Right lobe of liver (tissue), 4 donors: Measurements from ENCODE around the gene C7orf25.

Experiments used
- POLR2A ChIP-seq: fragments of 450-650 bp; IDR thresholded peaks from one replicate; pipeline ENCODE4 v1.6.1; 2017; ENCODE audit warnings: antibody characterized with exemption, mild to moderate bottlenecking
- TF ChIP-seq, protein P1 (sequence below), 4 donors: fragments of 200-600 bp in 3 of 4; fragments of 450-650 bp in 1 of 4; IDR thresholded peaks; one replicate each; pipeline versions ENCODE4 v1.5.1 to v1.8.0; 2016 to 2022; ENCODE audit warnings: antibody characterized with exemption in 4 of 4, mild to moderate bottlenecking in 2 of 4
- donor health status: DM: no; HTN: no; CAD: no.
- donor health status: DM: no; HTN: no; CAD: no.
- donor health status: DM: no; HTN: yes; CAD: no.

DNA sequence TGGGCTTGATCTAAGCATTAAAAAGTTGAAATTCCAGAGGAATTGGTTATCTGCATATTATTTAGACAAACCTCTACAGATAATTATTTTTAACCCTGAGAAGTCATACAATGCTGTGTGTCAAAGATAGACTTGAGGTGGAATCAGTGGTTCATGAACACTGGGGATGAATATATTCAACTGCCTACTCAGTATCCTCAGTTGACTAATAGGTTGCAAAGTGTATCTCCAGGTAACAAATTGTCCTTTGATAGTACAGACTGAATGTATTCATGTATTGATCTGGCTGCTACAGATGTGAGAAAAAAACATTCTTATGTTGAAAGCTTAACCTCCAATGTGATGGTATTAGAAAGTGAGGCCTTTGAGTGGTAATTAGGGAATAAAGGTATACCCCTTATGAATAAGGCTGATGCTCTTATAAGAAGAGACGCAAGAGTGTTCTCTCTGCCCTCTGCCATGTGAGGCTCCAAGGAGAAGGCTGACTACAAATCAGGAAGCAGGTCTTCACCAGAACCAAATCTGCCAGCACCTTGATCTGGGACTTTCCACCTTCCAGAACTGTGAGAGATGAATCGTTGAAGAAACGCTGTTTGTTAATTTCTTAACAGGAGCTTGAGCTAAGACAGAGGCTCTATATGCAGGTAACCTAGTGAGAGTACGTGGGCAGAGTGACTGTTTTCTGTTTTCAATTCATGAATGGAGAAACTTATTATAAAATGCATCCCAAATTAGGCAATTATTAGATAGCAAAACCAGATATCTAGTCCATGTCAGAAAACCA is 27.8 kb upstream of the C7orf25 start:
- TF ChIP-seq, protein P1, sequence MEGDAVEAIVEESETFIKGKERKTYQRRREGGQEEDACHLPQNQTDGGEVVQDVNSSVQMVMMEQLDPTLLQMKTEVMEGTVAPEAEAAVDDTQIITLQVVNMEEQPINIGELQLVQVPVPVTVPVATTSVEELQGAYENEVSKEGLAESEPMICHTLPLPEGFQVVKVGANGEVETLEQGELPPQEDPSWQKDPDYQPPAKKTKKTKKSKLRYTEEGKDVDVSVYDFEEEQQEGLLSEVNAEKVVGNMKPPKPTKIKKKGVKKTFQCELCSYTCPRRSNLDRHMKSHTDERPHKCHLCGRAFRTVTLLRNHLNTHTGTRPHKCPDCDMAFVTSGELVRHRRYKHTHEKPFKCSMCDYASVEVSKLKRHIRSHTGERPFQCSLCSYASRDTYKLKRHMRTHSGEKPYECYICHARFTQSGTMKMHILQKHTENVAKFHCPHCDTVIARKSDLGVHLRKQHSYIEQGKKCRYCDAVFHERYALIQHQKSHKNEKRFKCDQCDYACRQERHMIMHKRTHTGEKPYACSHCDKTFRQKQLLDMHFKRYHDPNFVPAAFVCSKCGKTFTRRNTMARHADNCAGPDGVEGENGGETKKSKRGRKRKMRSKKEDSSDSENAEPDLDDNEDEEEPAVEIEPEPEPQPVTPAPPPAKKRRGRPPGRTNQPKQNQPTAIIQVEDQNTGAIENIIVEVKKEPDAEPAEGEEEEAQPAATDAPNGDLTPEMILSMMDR (IDR thresholded peaks at IDR 0.05) = no peak
- TF ChIP-seq POLR2A = no peak
